Naive thymus-derived CD4-positive, alpha-beta T cell (primary cell): ENCODE data around the gene MIX23. TPM values are rescaled to one million over a fixed set of nuclear protein-coding genes. Genes with fewer than 3 reads are reported as not detected.

Source experiments
- ATAC-seq: fragments of 150-1000 bp; cut with Tn5 transposase; 2 replicates; pipeline ENCODE4 v1.10.0; 2021; ENCODE audit warnings: mild to moderate bottlenecking, moderate library complexity
- CTCF ChIA-PET: fragments of 350-600 bp; sonication (Branson Sonifier 250); formaldehyde crosslinking; loops from one replicate; lab custom pipeline; 2021; ENCODE audit warnings: antibody characterized with exemption; lab: Charles Lee
- POLR2A ChIA-PET: fragments of 350-600 bp; sonication (Branson Sonifier 250); formaldehyde crosslinking; loops from one replicate; lab custom pipeline; 2021; ENCODE audit warnings: antibody characterized with exemption, inconsistent platforms; lab: Charles Lee
- DNase-seq, 9 donors: peaks; one replicate each; pipeline versions ENCODE4 v3.0.0 to v3.0.0-alpha.2; 2020 to 2022; ENCODE audit warnings: mixed read lengths in 1 of 9
- H3K27ac ChIP-seq: one replicate; pipeline ENCODE4 v1.7.0; 2013; ENCODE audit warnings: mild to moderate bottlenecking, low read depth, low read length, moderate library complexity
- H3K27me3 ChIP-seq, 2 donors: one replicate each; pipeline ENCODE4 v1.7.0; 2013; ENCODE audit warnings: low read length in 2 of 2, mild to moderate bottlenecking in 2 of 2, moderate library complexity in 2 of 2; ENCODE audit not compliant: control insufficient read depth in 2 of 2, insufficient read depth in 2 of 2
- H3K36me3 ChIP-seq, 3 experiments: 1 replicate in 2 of 3; 2 replicates in 1 of 3; pipeline ENCODE4 v1.7.0; 2013; ENCODE audit warnings: low read length in 3 of 3, mild to moderate bottlenecking in 3 of 3, moderate library complexity in 1 of 3; ENCODE audit not compliant: insufficient read depth in 3 of 3, control insufficient read depth in 2 of 3
- H3K4me1 ChIP-seq, 2 donors: one replicate each; pipeline ENCODE4 v1.7.0; 2013; ENCODE audit warnings: low read length in 2 of 2, mild to moderate bottlenecking in 2 of 2, moderate library complexity in 1 of 2; ENCODE audit not compliant: control insufficient read depth in 2 of 2, insufficient read depth in 2 of 2
- H3K4me3 ChIP-seq: 2 replicates; pipeline ENCODE4 v1.7.0; 2013; ENCODE audit warnings: mild to moderate bottlenecking, low read length
- H3K9me3 ChIP-seq, 3 experiments: 1 replicate in 2 of 3; 2 replicates in 1 of 3; pipeline ENCODE4 v1.7.0; 2013; ENCODE audit warnings: low read length in 3 of 3; ENCODE audit not compliant: control insufficient read depth in 2 of 3
- H3K27ac Mint-ChIP-seq, 9 donors: one replicate each; pipeline ENCODE4 v1.8.0; 2020 to 2022; ENCODE audit warnings: mixed read lengths in 9 of 9, mild to moderate bottlenecking in 8 of 9, moderate library complexity in 5 of 9, inconsistent platforms in 2 of 9
- H3K27me3 Mint-ChIP-seq, 5 donors: one replicate each; pipeline ENCODE4 v1.8.0; 2021 to 2022; ENCODE audit warnings: mixed read lengths in 5 of 5, mild to moderate bottlenecking in 1 of 5
- H3K36me3 Mint-ChIP-seq, 5 donors: one replicate each; pipeline ENCODE4 v1.8.0; 2020 to 2022; ENCODE audit warnings: mixed read lengths in 5 of 5, mild to moderate bottlenecking in 3 of 5, inconsistent platforms in 1 of 5
- H3K4me1 Mint-ChIP-seq, 7 donors: one replicate each; pipeline ENCODE4 v1.8.0; 2020 to 2022; ENCODE audit warnings: mixed read lengths in 7 of 7, mild to moderate bottlenecking in 3 of 7, inconsistent platforms in 1 of 7
- H3K4me3 Mint-ChIP-seq, 10 donors: one replicate each; pipeline ENCODE4 v1.8.0; 2020 to 2022; ENCODE audit warnings: mild to moderate bottlenecking in 10 of 10, mixed read lengths in 10 of 10, moderate library complexity in 6 of 10, inconsistent platforms in 2 of 10
- H3K9me3 Mint-ChIP-seq, 11 donors: one replicate each; pipeline ENCODE4 v1.8.0; 2020 to 2022; ENCODE audit warnings: mixed read lengths in 11 of 11, mild to moderate bottlenecking in 4 of 11, inconsistent platforms in 1 of 11, moderate library complexity in 1 of 11
- intact Hi-C, 2 donors: fragments of 100-400 bp; cut with micrococcal nuclease; formaldehyde crosslinking; loops; one replicate each; pipeline ENCODE4 v1.15.1; 2023
- polyA plus RNA-seq, 2 donors: library from polyadenylated mRNA; unstranded; fragments of 300-500 nt; fragmentation: Illumina TruSeq; gene quantifications; one replicate each; pipeline ENCODE4 v1.2.3, GENCODE V29; 2021
- total RNA-seq, 6 experiments: library from RNA in 5 of 6; stranded (reverse) in 5 of 6; gene quantifications; 1 replicate in 5 of 6; 2 replicates in 1 of 6; pipeline ENCODE4 v1.2.3 and lab custom pipeline; 2021 to 2026

The MIX23 gene
- total and polyA plus RNA-seq, 7 experiments from 2014 or later, result 11.6 to 47.7 (median 26.3) TPM

DNA sequence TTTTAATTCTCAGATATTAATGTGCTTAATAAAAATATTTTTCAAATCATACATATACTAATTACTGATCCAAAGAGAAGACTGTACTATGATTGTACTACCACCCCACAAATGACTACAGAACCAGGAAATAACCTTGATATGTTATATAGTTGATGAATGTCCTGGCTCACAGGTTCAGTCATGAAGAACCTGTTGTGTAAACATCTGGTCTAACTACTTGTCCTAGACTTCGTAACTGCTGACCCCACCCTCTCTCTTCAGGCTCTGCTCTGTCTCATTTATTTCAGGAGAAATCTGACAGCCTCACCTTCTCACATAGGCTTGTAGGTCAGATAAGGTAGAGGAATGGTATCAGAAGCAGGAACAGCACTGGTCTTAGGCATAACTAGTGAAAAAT lies 72.7 kb downstream of the MIX23 start:
- H3K4me1 ChIP-seq, result no peaks in the 10 kb centered on the region
- no peaks in the 10 kb centered on the region for H3K27me3 ChIP-seq
- H3K9me3 ChIP-seq, result no peaks in the 10 kb centered on the region
- no peak for DNase-seq
- Mint-ChIP-seq H3K36me3 (no peaks in the 10 kb centered on the region), H3K9me3 (no peaks in the 10 kb centered on the region), H3K27ac (no peak overlapping the region), H3K4me3 (no peak overlapping the region), H3K4me1 (peaks cover 5 to 9% (median 8%) of the 10 kb centered on the region in 7 donors), H3K27me3 (peaks cover 0 to 10% (median 5%) of the 10 kb centered on the region in 5 donors)
- H3K36me3 ChIP-seq, result no peaks in the 10 kb centered on the region
- CTCF ChIA-PET, result no interaction called here
- H3K4me3 ChIP-seq, result no peak overlapping the region
- POLR2A ChIA-PET, result no interaction called here
- H3K27ac ChIP-seq, result no peak overlapping the region
- intact Hi-C loops, result no loop called here
- ATAC-seq, result no peak

Other genes starting within 250 kb of the MIX23 start
- under 1 TPM in 2 of 5 experiments, not detected in 3; 0.02 TPM for gene CASR, start 199.6 kb downstream of the MIX23 start, total RNA-seq
- not detected for gene CASR, start 199.6 kb downstream of the MIX23 start, polyA plus RNA-seq
- gene CSTA, start 58.0 kb downstream of the MIX23 start, total RNA-seq, result 10 to 100 TPM in 1 of 5 experiments, 1 to 10 TPM in 1, under 1 TPM in 2, not detected in 1; 0.70 to 44.4 (median 3.1) TPM
- gene CSTA, start 58.0 kb downstream of the MIX23 start, polyA plus RNA-seq, result under 1 TPM in 1 of 2 donors, not detected in 1; 0.30 TPM
- 10 to 100 TPM; 17.6 to 73.2 (median 35.5) TPM for gene FAM162A, start 951 bp upstream of the MIX23 start, total RNA-seq
- 100 to 1,000 TPM in 1 of 2 donors, 10 to 100 TPM in 1; 84.3 to 123 TPM for gene FAM162A, start 951 bp upstream of the MIX23 start, polyA plus RNA-seq
- gene WDR5B, start 32.8 kb upstream of the MIX23 start, total RNA-seq, result 10 to 100 TPM in 2 of 5 experiments, 1 to 10 TPM in 3; 4.8 to 19.4 (median 6.4) TPM
- 1 to 10 TPM; 1.6 to 2.0 TPM for gene WDR5B, start 32.8 kb upstream of the MIX23 start, polyA plus RNA-seq
- 10 to 100 TPM; 50.6 to 70.2 (median 54.3) TPM for gene KPNA1, start 131.7 kb upstream of the MIX23 start, total RNA-seq
- 10 to 100 TPM; 39.8 to 53.1 TPM for gene KPNA1, start 131.7 kb upstream of the MIX23 start, polyA plus RNA-seq
- 100 to 1,000 TPM in 1 of 5 experiments, 10 to 100 TPM in 4; 17.6 to 165 (median 24.4) TPM for gene PARP9, start 181.1 kb upstream of the MIX23 start, total RNA-seq
- 10 to 100 TPM; 22.4 to 39.0 TPM for gene PARP9, start 181.1 kb upstream of the MIX23 start, polyA plus RNA-seq
- gene DTX3L, start 181.1 kb upstream of the MIX23 start, total RNA-seq, result 100 to 1,000 TPM in 1 of 5 experiments, 10 to 100 TPM in 4; 28.6 to 164 (median 35.8) TPM
- gene DTX3L, start 181.1 kb upstream of the MIX23 start, polyA plus RNA-seq, result 10 to 100 TPM; 27.5 to 31.2 TPM
- 10 to 100 TPM; 42.8 to 71.0 (median 70.0) TPM for gene PARP15, start 194.4 kb upstream of the MIX23 start, total RNA-seq
- 1 to 10 TPM; 3.2 to 7.2 TPM for gene PARP15, start 194.4 kb upstream of the MIX23 start, polyA plus RNA-seq